Gastroesophageal sphincter (tissue), 4 donors: Measurements from ENCODE around the gene SRBD1. TPM values are rescaled to one million over a fixed set of nuclear protein-coding genes. Genes with fewer than 3 reads are reported as not detected.

ENCODE experiments used
- ATAC-seq: fragments of 150-250 bp; one replicate; pipeline ENCODE4 v1.9.1; 2016; ENCODE audit warnings: mild to moderate bottlenecking, moderate library complexity
- H3K27ac ChIP-seq, 4 donors: fragments of 200-600 bp; sonication (generic) in 3 of 4; 1 replicate in 3 of 4; 2 replicates in 1 of 4; pipeline ENCODE4 v1.5.1; 2016 to 2019
- H3K27me3 ChIP-seq: fragments of 200-600 bp; sonication (generic); one replicate; pipeline ENCODE4 v1.5.1; 2019
- H3K36me3 ChIP-seq, 2 donors: fragments of 200-600 bp; sonication (generic); one replicate each; pipeline ENCODE4 v1.5.1; 2019; ENCODE audit warnings: control low read depth in 1 of 2
- H3K4me1 ChIP-seq, 3 donors: fragments of 200-600 bp; sonication (generic); 1 replicate in 2 of 3; 2 replicates in 1 of 3; pipeline ENCODE4 v1.5.1; 2016 to 2019; ENCODE audit warnings: control low read depth in 2 of 3
- H3K4me3 ChIP-seq, 2 donors: fragments of 200-600 bp; sonication (generic); one replicate each; pipeline ENCODE4 v1.5.1; 2019; ENCODE audit warnings: mild to moderate bottlenecking in 1 of 2, moderate library complexity in 1 of 2
- H3K9me3 ChIP-seq, 3 donors: fragments of 200-600 bp; sonication (generic); one replicate each; pipeline ENCODE4 v1.5.1; 2017 to 2019; ENCODE audit warnings: control low read depth in 2 of 3
- EP300 ChIP-seq: sonication (generic); formaldehyde crosslinking; IDR thresholded peaks from one replicate; pipeline ENCODE4 v1.6.1; 2017; ENCODE audit warnings: antibody characterized with exemption, mild to moderate bottlenecking
- POLR2A ChIP-seq, 2 donors: fragments of 450-650 bp; IDR thresholded peaks; one replicate each; pipeline ENCODE4 v1.6.1; 2017; ENCODE audit warnings: antibody characterized with exemption in 2 of 2, mild to moderate bottlenecking in 2 of 2, moderate library complexity in 1 of 2
- POLR2AphosphoS5 ChIP-seq: sonication (generic); formaldehyde crosslinking; IDR thresholded peaks from one replicate; pipeline ENCODE4 v1.6.1; 2017; ENCODE audit warnings: antibody characterized with exemption
- WGBS, 2 donors: methylation state at CpG; one replicate each; pipeline ENCODE4 v1.1.5; 2018; ENCODE audit warnings: low coverage in 1 of 2; 5-methylcytosine and 5-hydroxymethylcytosine counted together
- total RNA-seq, 4 donors: library from RNA; depleted of rRNA; stranded (reverse); fragments of >200 nt; gene quantifications; one replicate each; pipeline ENCODE4 v1.1.0, GENCODE V29; 2016
- TF ChIP-seq, protein P1 (sequence below), 4 experiments: fragments of 200-600 bp in 2 of 4; fragments of 450-650 bp in 2 of 4; sonication (generic) in 1 of 4; IDR thresholded peaks; one replicate each; pipeline ENCODE4 v1.5.1; 2017 to 2019; ENCODE audit warnings: antibody characterized with exemption in 4 of 4, mild to moderate bottlenecking in 2 of 4, moderate library complexity in 2 of 4

Gene SRBD1
- total RNA-seq, 4 donors from 2014 or later: 7.7 to 16.7 (median 12.5) TPM

DNA sequence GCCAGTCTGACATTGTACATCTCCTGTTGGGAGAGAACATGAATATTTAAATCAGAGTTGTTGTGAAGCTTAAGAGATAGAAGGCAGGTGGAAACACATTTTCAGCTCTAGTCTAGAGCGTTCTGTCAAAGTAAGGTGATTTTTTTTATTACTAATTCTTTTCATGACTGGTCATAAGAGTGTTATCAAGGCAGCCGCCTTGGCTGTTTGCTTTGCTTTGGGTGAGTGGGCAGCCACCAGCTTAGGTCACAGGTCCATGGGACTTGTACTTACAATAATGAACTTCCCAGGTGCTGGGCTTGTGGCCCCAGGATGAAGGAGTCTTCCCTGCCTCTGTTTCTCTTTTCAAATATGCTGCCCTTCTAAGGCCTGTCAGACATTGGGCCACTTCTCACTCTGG is 256.3 kb downstream of the SRBD1 start:
- H3K27ac ChIP-seq: no peak overlapping the region
- WGBS, 2 donors: 86 to 90% methylated on average over 2 of the region's 2 CpGs
- H3K36me3 ChIP-seq: no peaks in the 10 kb centered on the region
- H3K9me3 ChIP-seq: no peaks in the 10 kb centered on the region
- H3K27me3 ChIP-seq: no peaks in the 10 kb centered on the region
- ATAC-seq: no peak
- H3K4me1 ChIP-seq: no peaks in the 10 kb centered on the region
- no peak overlapping the region for H3K4me3 ChIP-seq
- TF ChIP-seq EP300 (no peak), POLR2A (IDR thresholded peaks at IDR 0.05) (no peak), POLR2AphosphoS5 (no peak)
- TF ChIP-seq, protein P1, sequence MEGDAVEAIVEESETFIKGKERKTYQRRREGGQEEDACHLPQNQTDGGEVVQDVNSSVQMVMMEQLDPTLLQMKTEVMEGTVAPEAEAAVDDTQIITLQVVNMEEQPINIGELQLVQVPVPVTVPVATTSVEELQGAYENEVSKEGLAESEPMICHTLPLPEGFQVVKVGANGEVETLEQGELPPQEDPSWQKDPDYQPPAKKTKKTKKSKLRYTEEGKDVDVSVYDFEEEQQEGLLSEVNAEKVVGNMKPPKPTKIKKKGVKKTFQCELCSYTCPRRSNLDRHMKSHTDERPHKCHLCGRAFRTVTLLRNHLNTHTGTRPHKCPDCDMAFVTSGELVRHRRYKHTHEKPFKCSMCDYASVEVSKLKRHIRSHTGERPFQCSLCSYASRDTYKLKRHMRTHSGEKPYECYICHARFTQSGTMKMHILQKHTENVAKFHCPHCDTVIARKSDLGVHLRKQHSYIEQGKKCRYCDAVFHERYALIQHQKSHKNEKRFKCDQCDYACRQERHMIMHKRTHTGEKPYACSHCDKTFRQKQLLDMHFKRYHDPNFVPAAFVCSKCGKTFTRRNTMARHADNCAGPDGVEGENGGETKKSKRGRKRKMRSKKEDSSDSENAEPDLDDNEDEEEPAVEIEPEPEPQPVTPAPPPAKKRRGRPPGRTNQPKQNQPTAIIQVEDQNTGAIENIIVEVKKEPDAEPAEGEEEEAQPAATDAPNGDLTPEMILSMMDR (IDR thresholded peaks at IDR 0.05): no peak

DNA sequence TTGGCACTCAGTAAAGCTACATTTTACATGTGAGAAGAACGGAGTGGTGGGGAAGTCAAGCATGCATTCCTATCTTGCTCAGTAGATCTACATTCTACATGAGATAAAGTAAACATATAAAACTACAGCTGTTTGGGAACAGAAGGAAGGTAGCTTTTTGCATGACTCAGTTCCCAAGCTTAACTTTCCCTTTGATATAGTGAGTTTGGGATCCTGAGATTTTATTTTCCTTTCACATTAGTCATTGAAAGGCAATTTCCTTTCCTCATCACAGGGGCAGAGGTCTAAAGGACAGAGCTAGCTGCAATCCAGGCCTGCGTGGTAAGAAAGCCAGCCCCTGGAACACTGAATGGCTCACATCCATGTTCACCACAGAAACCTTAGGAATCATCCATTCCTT is 257.2 kb downstream of the SRBD1 start:
- Histone ChIP-seq H3K27ac (no peak overlapping the region), H3K4me1 (no peaks in the 10 kb centered on the region), H3K36me3 (no peaks in the 10 kb centered on the region), H3K4me3 (no peak overlapping the region), H3K9me3 (no peaks in the 10 kb centered on the region), H3K27me3 (no peaks in the 10 kb centered on the region)
- no peak for ATAC-seq
- TF ChIP-seq POLR2AphosphoS5 (no peak), EP300 (no peak), POLR2A (IDR thresholded peaks at IDR 0.05) (no peak)
- TF ChIP-seq, protein P1 (IDR thresholded peaks at IDR 0.05): no peak
- WGBS, 2 donors: 41 to 100% methylated on average over 1 to 2 of the region's 2 CpGs

DNA sequence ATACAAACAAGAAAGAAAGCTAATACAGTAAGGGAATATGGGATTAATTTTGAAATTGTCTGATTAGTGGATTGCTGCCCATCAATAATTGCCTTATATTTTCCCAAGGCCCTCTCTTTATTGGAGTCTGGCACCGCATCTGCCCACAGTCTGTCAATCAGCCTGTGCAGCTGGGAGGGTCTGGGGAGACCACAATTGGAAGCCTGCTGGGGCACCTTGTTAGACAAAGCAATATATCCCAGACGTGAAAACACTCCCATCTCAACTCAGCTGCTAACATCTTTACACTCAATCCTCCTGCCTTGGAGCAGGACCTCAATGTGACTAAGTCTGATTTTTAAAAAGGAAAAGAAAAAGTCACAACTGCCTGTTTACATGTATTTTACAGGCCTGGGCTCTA is 258.6 kb downstream of the SRBD1 start:
- Histone ChIP-seq H3K27me3 (no peaks in the 10 kb centered on the region), H3K36me3 (no peaks in the 10 kb centered on the region), H3K27ac (no peak overlapping the region), H3K9me3 (no peaks in the 10 kb centered on the region), H3K4me3 (no peak overlapping the region), H3K4me1 (no peaks in the 10 kb centered on the region)
- no peak for ATAC-seq
- WGBS, 2 donors: 86% methylated on average over 1 of the region's 2 CpGs; no CpG with 5 or more reads in 1 of the 2 donors
- no peak for TF ChIP-seq POLR2AphosphoS5
- TF ChIP-seq, protein P1 (IDR thresholded peaks at IDR 0.05): no peak
- no peak for TF ChIP-seq EP300
- no peak for TF ChIP-seq POLR2A (IDR thresholded peaks at IDR 0.05)

DNA sequence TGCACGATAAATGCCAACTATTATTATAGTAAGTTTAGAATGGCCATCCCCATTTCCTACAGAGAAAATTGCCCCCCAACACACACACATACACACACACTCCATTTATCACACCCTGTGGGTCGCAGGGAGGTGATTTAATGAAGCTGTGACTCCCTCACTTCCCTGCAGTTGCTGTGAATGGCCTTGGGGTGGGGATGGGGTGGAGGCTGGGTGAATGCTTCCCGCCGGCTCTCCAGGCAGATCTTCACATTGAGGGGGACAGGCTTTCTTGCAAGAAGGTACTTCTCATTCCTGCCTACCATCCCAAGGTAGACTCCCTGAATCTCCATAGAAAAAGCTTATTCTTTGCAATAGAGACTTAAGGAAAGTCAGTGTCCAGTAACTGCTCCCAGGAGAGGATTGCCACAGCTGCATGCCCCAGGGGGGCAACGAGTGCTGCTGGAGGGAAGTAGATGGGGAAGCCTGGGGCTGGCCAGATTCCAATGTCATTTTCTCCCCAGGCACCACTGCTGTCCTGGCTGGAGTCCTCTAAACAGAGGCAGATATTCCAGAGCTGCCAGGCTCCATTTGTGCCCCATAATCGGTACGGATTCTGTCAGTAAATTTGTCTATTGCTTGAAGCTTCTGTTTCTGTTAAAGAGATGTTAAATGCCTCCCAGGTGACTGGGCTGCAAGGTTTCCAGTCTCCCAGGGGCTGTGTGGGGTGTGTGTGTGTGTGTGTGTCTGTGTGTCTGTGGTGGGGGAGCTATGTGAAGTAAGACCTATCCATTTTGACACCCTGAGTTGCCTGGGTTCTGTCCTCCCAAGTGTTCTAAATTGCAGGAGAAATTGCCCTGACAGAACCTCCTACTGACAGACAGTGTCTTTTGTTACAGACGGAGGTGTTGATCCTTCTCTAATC is 265.5 kb downstream of the SRBD1 start:
- Histone ChIP-seq H3K27me3 (peaks cover 20% of the 10 kb centered on the region), H3K4me3 (no peak overlapping the region), H3K9me3 (peaks cover 0 to 8% (median 0%) of the 10 kb centered on the region in 3 donors), H3K36me3 (no peaks in the 10 kb centered on the region), H3K4me1 (no peaks in the 10 kb centered on the region), H3K27ac (no peak overlapping the region)
- WGBS, 2 donors: 45 to 53% methylated on average over 5 to 7 of the region's 8 CpGs
- no peak for ATAC-seq
- no peak for TF ChIP-seq POLR2AphosphoS5
- TF ChIP-seq, protein P1 (IDR thresholded peaks at IDR 0.05): no peak
- TF ChIP-seq EP300: no peak
- no peak for TF ChIP-seq POLR2A (IDR thresholded peaks at IDR 0.05)

DNA sequence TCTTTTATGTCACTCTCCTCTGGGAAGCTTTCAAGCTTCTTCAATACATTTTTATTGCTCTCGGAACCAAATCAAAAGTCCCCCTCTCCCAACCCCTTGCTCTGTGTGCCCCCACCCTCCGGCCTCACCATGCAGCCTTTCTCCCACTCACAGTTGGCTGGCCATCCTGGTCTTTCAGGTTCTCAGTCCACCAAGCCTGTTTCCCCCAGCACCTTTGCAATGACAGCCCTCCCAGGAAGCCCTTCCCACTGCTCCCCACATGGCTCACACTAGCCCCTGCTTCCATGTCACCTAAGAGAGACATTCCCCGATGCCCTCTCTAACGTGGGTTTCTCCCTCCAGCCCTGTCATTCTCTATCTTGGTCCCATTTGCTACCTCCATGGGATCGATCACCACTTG is 266.6 kb downstream of the SRBD1 start:
- WGBS, 2 donors: 79 to 80% methylated on average over 1 to 5 of the region's 5 CpGs
- peaks cover 25% of the 10 kb centered on the region for H3K27me3 ChIP-seq
- H3K36me3 ChIP-seq: no peaks in the 10 kb centered on the region
- H3K4me3 ChIP-seq: no peak overlapping the region
- H3K27ac ChIP-seq: no peak overlapping the region
- H3K4me1 ChIP-seq: no peaks in the 10 kb centered on the region
- TF ChIP-seq, protein P1 (IDR thresholded peaks at IDR 0.05): no peak
- TF ChIP-seq EP300: no peak
- TF ChIP-seq POLR2AphosphoS5: no peak
- no peak for TF ChIP-seq POLR2A (IDR thresholded peaks at IDR 0.05)
- peaks cover 0 to 13% (median 0%) of the 10 kb centered on the region in 3 donors for H3K9me3 ChIP-seq
- ATAC-seq: no peak
